ENCODE data around the gene CREB5. TPM values are rescaled to one million over a fixed set of nuclear protein-coding genes. Genes with fewer than 3 reads are reported as not detected.

The CREB5 gene
- total and polyA plus RNA-seq, 2 experiments from 2014 or later: 2.4 to 4.4 TPM

GRCh38 chr7:28646376-28647075 lies 234.2 kb downstream of the CREB5 start:
- 0 out of 2 replicates have a peak, but pooled peaks cover 3% of the 10 kb centered on the region for H3K9me2 ChIP-seq (ENCODE audit: insufficient read depth)
- H3K4me2 ChIP-seq: no peak overlapping the region
- no peaks in the 10 kb centered on the region for H3K27me3 ChIP-seq (ENCODE audit: insufficient read depth)
- no peaks in the 10 kb centered on the region for H3K36me3 ChIP-seq (ENCODE audit: insufficient read depth)
- Mint-ChIP-seq H3K36me3 (ENCODE audit: low read depth) (no peaks in the 10 kb centered on the region), H3K27me3 (ENCODE audit: insufficient read depth, low read depth, poor library complexity) (peaks cover 6% of the 10 kb centered on the region), H3K27ac (no peak overlapping the region), H3K4me3 (no peak overlapping the region), H3K9me3 (no peaks in the 10 kb centered on the region), H3K4me1 (peaks cover 15% of the 10 kb centered on the region)
- H3F3A ChIP-seq (replicated peaks; ENCODE audit: low read depth): no peaks in the 10 kb centered on the region
- no peak overlapping the region for H3K4me3 ChIP-seq
- TF ChIP-seq REST (IDR thresholded peaks at IDR 0.05; ENCODE audit: unreplicated experiment) (no peak), EZH2phosphoT487 (IDR thresholded peaks at IDR 0.05; ENCODE audit: unreplicated experiment) (no peak), ZNF331 (CRISPR knock-in tag; IDR thresholded peaks at IDR 0.05; ENCODE audit: low read depth) (no peak), ZNF462 (CRISPR knock-in tag; IDR thresholded peaks at IDR 0.05) (no peak), ETS1 (IDR thresholded peaks at IDR 0.05) (no peak), CTCF (conservative IDR thresholded peaks at IDR 0.05; ENCODE audit: low read depth in 2 of 2) (no peak), EZH2 (IDR thresholded peaks at IDR 0.05; ENCODE audit: low read depth, unreplicated experiment) (no peak), CREB1 (CRISPR knock-in tag; IDR thresholded peaks at IDR 0.05; ENCODE audit: low read depth) (no peak), STAT1 (IDR thresholded peaks at IDR 0.05; ENCODE audit: unreplicated experiment) (no peak), POLR2AphosphoS5 (IDR thresholded peaks at IDR 0.05; ENCODE audit: low read depth) (no peak), JUNB (IDR thresholded peaks at IDR 0.05; ENCODE audit: unreplicated experiment) (no peak), NANOG (IDR thresholded peaks at IDR 0.05; ENCODE audit: borderline replicate concordance) (no peak), ZNF114 (CRISPR knock-in tag; IDR thresholded peaks at IDR 0.05) (no peak)
- peaks cover 13% of the 10 kb centered on the region for H3K4me1 ChIP-seq (ENCODE audit: insufficient read depth)
- no peak overlapping the region for H2AFZ ChIP-seq
- ATAC-seq (no peak), DNase-seq (ENCODE audit: low spot score) (no peak)
- H3K27ac ChIP-seq (ENCODE audit: low read depth): no peak overlapping the region
- H3K79me2 ChIP-seq (replicated peaks; ENCODE audit: insufficient read depth): no peaks in the 10 kb centered on the region
- H4K20me1 ChIP-seq (replicated peaks; ENCODE audit: insufficient read depth): no peaks in the 10 kb centered on the region
